Measurements from ENCODE around the gene CNN2. TPM values are rescaled to one million over a fixed set of nuclear protein-coding genes. Genes with fewer than 3 reads are reported as not detected.

CNN2 gene
- total and polyA plus RNA-seq, 2 of the 4 experiments (the other 2 are of a cell fraction), result 272 to 395 TPM

GRCh38 chr19:1017115-1017905, 9.1 kb upstream of the CNN2 start:
- CTCF ChIA-PET, result no interaction called here
- DNase-seq (no peak), ATAC-seq (ENCODE audit: low read depth) (no peak)
- Histone ChIP-seq H3K4me3 (ENCODE audit: insufficient read depth, low read depth, low read length) (no peak overlapping the region), H3K18ac (ENCODE audit: low read depth, low read length) (no peak overlapping the region), H3K9me3 (ENCODE audit: control insufficient read depth, insufficient read depth, low read length) (no peaks in the 10 kb centered on the region), H3K4me2 (ENCODE audit: low read depth, low read length) (peak overlapping the region; percentile 4), H3K27ac (ENCODE audit: insufficient read depth, low read length) (peak overlapping the region; percentile 12; the same call in 1 of the 2 replicates), H4K91ac (ENCODE audit: insufficient read depth, low read depth, low read length) (no peak overlapping the region), H4K20me1 (ENCODE audit: insufficient read depth, low read length) (peaks cover 82% of the 10 kb centered on the region), H2AK5ac (ENCODE audit: low read depth, low read length) (peak overlapping the region; percentile 3; the same call in 1 of the 2 replicates), H3K14ac (replicated peaks; ENCODE audit: low read depth, low read length) (0 out of 2 replicates have a peak overlapping the region, but pooled peaks have one; percentile 9), H2AFZ (replicated peaks; ENCODE audit: low read length, poor library complexity) (no peak overlapping the region), H3K4ac (ENCODE audit: low read depth, low read length) (peak overlapping the region; percentile 32; the same call in 1 of the 2 replicates), H2BK20ac (ENCODE audit: low read depth, low read length) (no peak overlapping the region), H3K4me1 (ENCODE audit: control insufficient read depth, insufficient read depth, low read length) (peaks cover 33% of the 10 kb centered on the region), H3K9ac (ENCODE audit: low read depth, low read length) (0 out of 2 replicates have a peak overlapping the region, but pooled peaks have one; percentile 4), H3K23ac (ENCODE audit: low read depth, low read length) (peak overlapping the region; percentile 13; the same call in 1 of the 2 replicates), H2AK9ac (replicated peaks; ENCODE audit: low read depth, low read length, poor library complexity) (peak overlapping the region; percentile 66), H3K79me1 (ENCODE audit: low read depth in 1 of 2, low read length in 2 of 2) (peaks cover 0 to 66% of the 10 kb centered on the region in 2 experiments; a peak in 2 of 4 replicates), H3K9me1 (ENCODE audit: insufficient read depth, low read length) (peaks cover 9% of the 10 kb centered on the region; the same call in 1 of the 2 replicates), H3K56ac (ENCODE audit: extremely low read depth, insufficient read depth, low read length) (no peak overlapping the region), H3K36me3 (ENCODE audit: control insufficient read depth, insufficient read depth, low read length) (peaks cover 15% of the 10 kb centered on the region), H2BK15ac (ENCODE audit: low read depth, low read length) (no peak overlapping the region), H2BK5ac (ENCODE audit: low read depth, low read length, poor library complexity, severe bottlenecking) (peak overlapping the region; percentile 53), H4K5ac (ENCODE audit: low read depth, low read length) (no peak overlapping the region), H4K8ac (ENCODE audit: low read depth in 2 of 2, low read length in 2 of 2) (no peak overlapping the region), H2BK120ac (ENCODE audit: low read depth, low read length) (no peak overlapping the region), H3K27me3 (ENCODE audit: control insufficient read depth, insufficient read depth, low read length) (no peaks in the 10 kb centered on the region)
- 63% methylated on average over 12 of the region's 24 CpGs; no CpG with 5 or more reads in 1 of the 2 experiments for WGBS, 2 experiments (ENCODE audit: extremely low coverage in 2 of 2, insufficient read length in 1 of 2)
- no TSS peak for BruUV-seq (replicated peaks)
- in situ Hi-C loops (cut with MboI; ENCODE audit: low sequenced_read_pairs) (no loop called here), intact Hi-C loops (cut with micrococcal nuclease) (no loop called here), dilution Hi-C loops (cut with HindIII; ENCODE audit: low sequenced_read_pairs, unreplicated experiment) (no loop called here)
- TF ChIP-seq BHLHE40 (IDR thresholded peaks at IDR 0.05; ENCODE audit: low read depth, low read length), result no peak
- TF ChIP-seq NFE2L2 (IDR thresholded peaks at IDR 0.05; ENCODE audit: low read depth, low read length), result no peak
- no peak for TF ChIP-seq MAFK (IDR thresholded peaks at IDR 0.05; ENCODE audit: low read depth, low read length)
- TF ChIP-seq USF2 (IDR thresholded peaks at IDR 0.05; ENCODE audit: low read depth, low read length), result no peak
- no peak for TF ChIP-seq RFX5 (IDR thresholded peaks at IDR 0.05; ENCODE audit: low read depth, low read length)
- TF ChIP-seq POLR2A (IDR thresholded peaks at IDR 0.05; ENCODE audit: low read depth, low read length), result no peak
- TF ChIP-seq RCOR1 (IDR thresholded peaks at IDR 0.05; ENCODE audit: insufficient replicate concordance, low read length), result no peak
- TF ChIP-seq CTCF (conservative IDR thresholded peaks at IDR 0.05; ENCODE audit: low read depth, low read length), result no peak
- no peak for TF ChIP-seq SMC3 (IDR thresholded peaks at IDR 0.05; ENCODE audit: low read depth, low read length)
- TF ChIP-seq, protein P1, sequence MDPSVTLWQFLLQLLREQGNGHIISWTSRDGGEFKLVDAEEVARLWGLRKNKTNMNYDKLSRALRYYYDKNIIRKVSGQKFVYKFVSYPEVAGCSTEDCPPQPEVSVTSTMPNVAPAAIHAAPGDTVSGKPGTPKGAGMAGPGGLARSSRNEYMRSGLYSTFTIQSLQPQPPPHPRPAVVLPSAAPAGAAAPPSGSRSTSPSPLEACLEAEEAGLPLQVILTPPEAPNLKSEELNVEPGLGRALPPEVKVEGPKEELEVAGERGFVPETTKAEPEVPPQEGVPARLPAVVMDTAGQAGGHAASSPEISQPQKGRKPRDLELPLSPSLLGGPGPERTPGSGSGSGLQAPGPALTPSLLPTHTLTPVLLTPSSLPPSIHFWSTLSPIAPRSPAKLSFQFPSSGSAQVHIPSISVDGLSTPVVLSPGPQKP (IDR thresholded peaks at IDR 0.05; ENCODE audit: borderline replicate concordance, low read depth, low read length), result no peak
- TF ChIP-seq MXI1 (IDR thresholded peaks at IDR 0.05; ENCODE audit: borderline replicate concordance, low read depth, low read length), result no peak
- no peak for TF ChIP-seq RAD21 (IDR thresholded peaks at IDR 0.05; ENCODE audit: low read length)
- POLR2A ChIA-PET (ENCODE audit: unreplicated experiment), result no interaction called here
